CD4-positive, alpha-beta T cell treated with Interleukin-1 beta for 1 hour (primary cell): ENCODE data around the gene TOP3B.

ENCODE experiments used
- DNase-seq, 2 donors: peaks; one replicate each; pipeline ENCODE4 v3.0.0-alpha.2; 2020 to 2022

TOP3B gene

GRCh38 chr22:22010358-22010757, 27.8 kb upstream of the TOP3B start:
- no peak for DNase-seq

- DNase-seq: no peak
Observed at GRCh38 chr22:22009661-22010060, 27.1 kb upstream of the TOP3B start.

- no peak for DNase-seq
Observed at GRCh38 chr22:22006596-22006990, 24.0 kb upstream of the TOP3B start.

GRCh38 chr22:22005945-22006595, 23.5 kb upstream of the TOP3B start:
- no peak for DNase-seq

GRCh38 chr22:22003233-22003632, 20.6 kb upstream of the TOP3B start:
- no peak for DNase-seq

GRCh38 chr22:22002526-22003055, 20.0 kb upstream of the TOP3B start:
- DNase-seq: no peak

- no peak for DNase-seq
Observed at GRCh38 chr22:22001664-22002525, 19.3 kb upstream of the TOP3B start.

- no peak for DNase-seq
Observed at GRCh38 chr22:21998595-21999247, 16.1 kb upstream of the TOP3B start.

- DNase-seq: no peak
Observed at GRCh38 chr22:21996175-21996720, 13.7 kb upstream of the TOP3B start.

GRCh38 chr22:21995660-21996059, 13.1 kb upstream of the TOP3B start:
- no peak for DNase-seq

- DNase-seq: no peak
Observed at GRCh38 chr22:21994881-21995444, 12.4 kb upstream of the TOP3B start.

GRCh38 chr22:21992593-21993237, 10.1 kb upstream of the TOP3B start:
- no peak for DNase-seq

GRCh38 chr22:21991774-21992173, 9.2 kb upstream of the TOP3B start:
- DNase-seq: no peak

- DNase-seq: no peak
Observed at GRCh38 chr22:21991304-21991596, 8.7 kb upstream of the TOP3B start.

GRCh38 chr22:21990445-21991303, 8.1 kb upstream of the TOP3B start:
- DNase-seq: no peak

GRCh38 chr22:21989049-21989448, 6.5 kb upstream of the TOP3B start:
- DNase-seq: no peak

- DNase-seq: no peak
Observed at GRCh38 chr22:21985214-21985613, 2.6 kb upstream of the TOP3B start.

GRCh38 chr22:21984793-21985192, 2.2 kb upstream of the TOP3B start:
- no peak for DNase-seq

- no peak for DNase-seq
Observed at GRCh38 chr22:21981874-21982273, 713 bp downstream of the TOP3B start.

GRCh38 chr22:21980547-21980946, 2.0 kb downstream of the TOP3B start:
- no peak for DNase-seq

- no peak for DNase-seq
Observed at GRCh38 chr22:21978564-21979386, 3.8 kb downstream of the TOP3B start.
